Liver (tissue), 2 donors: ENCODE data around the gene LLGL1.

ENCODE experiments used
- CTCF ChIP-seq: fragments of 150-350 bp; IDR thresholded peaks from 2 replicates; pipeline ENCODE4 v1.5.1; 2017; ENCODE audit warnings: improper control_type of control experiment, low read depth, low read length; ENCODE audit not compliant: missing input control
- YY1 ChIP-seq: IDR thresholded peaks from 2 replicates; pipeline ENCODE4 v1.6.1; 2016; ENCODE audit warnings: antibody characterized with exemption, mild to moderate bottlenecking
- TF ChIP-seq, protein P1 (sequence below): IDR thresholded peaks from 2 replicates; pipeline ENCODE4 v1.6.1; 2016; ENCODE audit warnings: antibody characterized with exemption
- donor health status: healthy.

DNA sequence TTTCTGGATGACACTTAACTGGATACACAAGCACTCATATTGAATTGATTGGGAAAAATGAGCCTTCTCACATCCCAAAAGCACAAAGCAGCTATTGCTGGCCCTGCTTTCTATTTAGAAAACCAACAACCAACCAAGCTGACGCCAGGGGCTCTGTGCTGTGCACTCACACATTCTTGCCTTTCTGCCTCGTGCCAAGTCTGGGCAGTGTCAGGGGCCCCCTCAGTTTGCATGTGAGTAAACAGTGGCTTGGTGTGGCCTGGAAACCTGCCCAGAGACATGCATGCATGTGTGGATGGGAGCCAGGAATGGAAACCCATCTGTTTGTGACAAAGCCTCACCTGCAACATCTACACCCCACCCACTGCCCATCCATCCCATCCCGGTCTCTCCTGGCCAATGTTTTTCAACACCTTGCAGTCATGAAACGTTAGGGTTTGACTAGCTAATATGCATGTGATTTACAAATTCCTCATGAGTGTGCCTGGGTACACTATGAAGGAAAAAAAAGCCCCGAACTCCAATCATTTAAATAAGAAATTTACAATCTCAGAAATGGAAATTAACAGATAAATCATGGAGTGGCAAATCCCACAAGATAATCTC is 55.4 kb downstream of the LLGL1 start:
- TF ChIP-seq, protein P1, sequence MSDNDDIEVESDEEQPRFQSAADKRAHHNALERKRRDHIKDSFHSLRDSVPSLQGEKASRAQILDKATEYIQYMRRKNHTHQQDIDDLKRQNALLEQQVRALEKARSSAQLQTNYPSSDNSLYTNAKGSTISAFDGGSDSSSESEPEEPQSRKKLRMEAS, result no peak
- no peak for TF ChIP-seq CTCF
- no peak for TF ChIP-seq YY1
